ENCODE results near the gene SPATA31C2.
"Not testable (repeated sequence)": the region's sequence is repeated elsewhere in the genome, so short reads cannot be mapped to it uniquely, and the experiment has no call there.

Gene SPATA31C2

GRCh38 chr9:88138375-88138774 lies at the start of gene SPATA31C2:
SPATA31C2 (minus strand) TSS chr9:88138475; CDS start chr9:88138446, 29 bp downstream.
- H3K36me3 ChIP-seq; H3K27me3 ChIP-seq; H3K9me3 ChIP-seq; H3K4me3 ChIP-seq (ENCODE audit: low read depth in 1 of 2, low read length in 1 of 2); H3K27ac ChIP-seq; H3K4me1 ChIP-seq (ENCODE audit: control insufficient read depth in 1 of 2, insufficient read depth in 1 of 2, low read depth in 1 of 2, low read length in 1 of 2): not testable (repeated sequence)

GRCh38 chr9:88187631-88188030 lies 49.4 kb upstream of the SPATA31C2 start:
- no peaks in the 10 kb centered on the region for H3K4me1 ChIP-seq (ENCODE audit: control insufficient read depth in 1 of 2, insufficient read depth in 1 of 2, low read depth in 1 of 2, low read length in 1 of 2)
- H3K4me3 ChIP-seq (ENCODE audit: low read depth in 1 of 2, low read length in 1 of 2) = no peak overlapping the region
- no peaks in the 10 kb centered on the region for H3K36me3 ChIP-seq
- H3K9me3 ChIP-seq = no peaks in the 10 kb centered on the region
- no peak overlapping the region for H3K27ac ChIP-seq
- H3K27me3 ChIP-seq = no peaks in the 10 kb centered on the region
- no peak for TF ChIP-seq CTCF (IDR thresholded peaks at IDR 0.05)

GRCh38 chr9:88186495-88187110 lies 48.3 kb upstream of the SPATA31C2 start:
- Histone ChIP-seq H3K4me1 (ENCODE audit: control insufficient read depth in 1 of 2, insufficient read depth in 1 of 2, low read depth in 1 of 2, low read length in 1 of 2) (no peaks in the 10 kb centered on the region), H3K4me3 (ENCODE audit: low read depth in 1 of 2, low read length in 1 of 2) (no peak overlapping the region), H3K27me3 (no peaks in the 10 kb centered on the region), H3K36me3 (no peaks in the 10 kb centered on the region), H3K9me3 (no peaks in the 10 kb centered on the region), H3K27ac (no peak overlapping the region)
- TF ChIP-seq CTCF (IDR thresholded peaks at IDR 0.05) = no peak

- Histone ChIP-seq H3K36me3 (no peaks in the 10 kb centered on the region), H3K27me3 (no peaks in the 10 kb centered on the region), H3K9me3 (no peaks in the 10 kb centered on the region), H3K27ac (no peak overlapping the region), H3K4me1 (ENCODE audit: control insufficient read depth in 1 of 2, insufficient read depth in 1 of 2, low read depth in 1 of 2, low read length in 1 of 2) (no peaks in the 10 kb centered on the region), H3K4me3 (ENCODE audit: low read depth in 1 of 2, low read length in 1 of 2) (no peak overlapping the region)
- TF ChIP-seq CTCF (IDR thresholded peaks at IDR 0.05) = no peak
Measured at GRCh38 chr9:88184976-88185375, 46.7 kb upstream of the SPATA31C2 start.

GRCh38 chr9:88183798-88184495 lies 45.7 kb upstream of the SPATA31C2 start:
- no peak overlapping the region for H3K4me3 ChIP-seq (ENCODE audit: low read depth in 1 of 2, low read length in 1 of 2)
- H3K36me3 ChIP-seq = no peaks in the 10 kb centered on the region
- H3K4me1 ChIP-seq (ENCODE audit: control insufficient read depth in 1 of 2, insufficient read depth in 1 of 2, low read depth in 1 of 2, low read length in 1 of 2) = no peaks in the 10 kb centered on the region
- H3K27me3 ChIP-seq = peaks cover 3% of the 10 kb centered on the region
- no peak for TF ChIP-seq CTCF (IDR thresholded peaks at IDR 0.05)
- no peak overlapping the region for H3K27ac ChIP-seq
- H3K9me3 ChIP-seq = no peaks in the 10 kb centered on the region

GRCh38 chr9:88182501-88182900 lies 44.2 kb upstream of the SPATA31C2 start:
- Histone ChIP-seq H3K36me3 (no peaks in the 10 kb centered on the region), H3K4me3 (ENCODE audit: low read depth in 1 of 2, low read length in 1 of 2) (no peak overlapping the region), H3K27me3 (peaks cover 5% of the 10 kb centered on the region), H3K9me3 (no peaks in the 10 kb centered on the region), H3K27ac (no peak overlapping the region), H3K4me1 (ENCODE audit: control insufficient read depth in 1 of 2, insufficient read depth in 1 of 2, low read depth in 1 of 2, low read length in 1 of 2) (no peaks in the 10 kb centered on the region)
- TF ChIP-seq CTCF (IDR thresholded peaks at IDR 0.05) = no peak

Measured in neutrophil (primary cell).